MG63 (cell line): ENCODE results near the gene MAP7. TPM values are rescaled to one million over a fixed set of nuclear protein-coding genes. Genes with fewer than 3 reads are reported as not detected.
A peak's percentile ranks its signal among the peaks of the same experiment; 100 is the strongest.

ENCODE experiments used
- DNase-seq: peaks from one replicate; pipeline ENCODE4 v3.0.0-alpha.2; 2020
- H3K27me3 ChIP-seq: fragments of 250-450 bp; sonication (Bioruptor Pico); 2 replicates; pipeline ENCODE4 v1.5.1; 2020; ENCODE audit warnings: mild to moderate bottlenecking, moderate library complexity
- H3K36me3 ChIP-seq: fragments of 250-450 bp; sonication (Bioruptor Pico); 2 replicates; pipeline ENCODE4 v1.5.1; 2020; ENCODE audit warnings: mild to moderate bottlenecking, moderate library complexity
- H3K4me3 ChIP-seq: fragments of 250-450 bp; sonication (Bioruptor Pico); 2 replicates; pipeline ENCODE4 v1.5.1; 2020; ENCODE audit warnings: mild to moderate bottlenecking, moderate library complexity
- H3K9me3 ChIP-seq: fragments of 250-450 bp; sonication (Bioruptor Pico); 2 replicates; pipeline ENCODE4 v1.5.1; 2020; ENCODE audit warnings: mild to moderate bottlenecking, moderate library complexity
- total RNA-seq: library from RNA; depleted of rRNA; stranded (reverse); fragments of >200 nt; shearing (Covaris generic); gene quantifications from 2 replicates; pipeline ENCODE4 v1.2.3, GENCODE V29; 2014; ENCODE audit warnings: low replicate concordance

The MAP7 gene
- total RNA-seq, 1 experiment from 2014 or later, result not detected

DNA sequence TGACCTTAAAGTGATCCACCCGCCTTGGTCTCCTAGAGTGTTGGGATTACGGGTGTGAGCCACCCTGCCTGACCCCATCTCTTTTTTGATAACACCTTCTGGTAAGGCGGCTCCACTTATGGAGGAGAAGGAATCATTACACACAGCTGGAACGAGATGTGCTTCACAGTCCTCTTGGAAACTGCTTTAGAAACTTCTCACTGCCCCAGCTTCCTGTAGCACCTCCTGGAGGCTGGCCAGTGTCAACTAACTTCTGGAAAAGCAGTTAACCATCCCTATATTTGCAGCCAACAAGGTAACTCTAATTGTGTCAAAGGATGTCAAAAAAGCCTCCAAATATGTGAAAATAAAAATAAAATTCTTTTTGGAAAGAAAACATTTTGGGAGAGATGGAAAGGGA, 211.7 kb downstream of the MAP7 start:
- no peaks in the 10 kb centered on the region for H3K27me3 ChIP-seq
- H3K9me3 ChIP-seq, result no peaks in the 10 kb centered on the region
- H3K36me3 ChIP-seq, result no peaks in the 10 kb centered on the region
- no peak for DNase-seq
- H3K4me3 ChIP-seq, result no peak overlapping the region

DNA sequence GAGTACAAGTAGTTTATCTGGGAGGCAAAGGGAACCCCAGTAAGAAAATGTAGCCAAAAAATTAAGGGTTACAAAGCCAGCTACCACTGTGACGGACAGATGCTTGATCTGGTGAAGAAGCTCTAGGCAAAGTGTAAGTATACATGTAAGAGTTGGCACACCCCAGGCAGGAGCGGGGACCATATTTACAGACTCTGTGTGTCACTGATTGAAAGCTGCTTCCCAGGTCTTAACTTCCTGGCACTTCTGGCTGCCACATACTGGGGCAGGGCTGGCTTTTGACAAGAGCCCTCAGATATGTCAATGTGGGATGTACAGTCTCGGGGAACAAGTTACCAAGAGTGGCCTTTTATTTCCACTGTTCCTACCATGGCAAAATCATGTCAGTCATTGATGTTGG, 212.6 kb downstream of the MAP7 start:
- DNase-seq, result no peak
- no peaks in the 10 kb centered on the region for H3K27me3 ChIP-seq
- no peaks in the 10 kb centered on the region for H3K9me3 ChIP-seq
- no peaks in the 10 kb centered on the region for H3K36me3 ChIP-seq
- H3K4me3 ChIP-seq, result no peak overlapping the region

DNA sequence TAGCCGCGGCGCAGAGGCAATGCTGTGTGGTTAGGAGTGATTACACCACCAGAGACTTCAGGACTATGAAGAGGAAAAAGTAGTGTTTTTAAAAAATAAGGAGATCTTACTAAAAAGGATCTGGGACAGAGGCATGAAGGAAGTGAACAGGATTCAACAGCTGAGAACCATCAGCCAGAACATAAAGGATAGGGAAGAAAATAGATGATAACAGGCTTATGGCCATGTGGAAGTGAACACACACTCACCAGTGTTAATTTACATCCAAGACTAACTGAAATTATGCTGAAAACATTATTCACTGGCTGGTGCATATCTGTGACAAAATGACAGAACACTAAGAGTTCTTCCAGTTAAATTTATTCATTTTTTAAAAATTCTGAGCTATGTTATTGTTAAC, 213.1 kb downstream of the MAP7 start:
- no peaks in the 10 kb centered on the region for H3K36me3 ChIP-seq

DNA sequence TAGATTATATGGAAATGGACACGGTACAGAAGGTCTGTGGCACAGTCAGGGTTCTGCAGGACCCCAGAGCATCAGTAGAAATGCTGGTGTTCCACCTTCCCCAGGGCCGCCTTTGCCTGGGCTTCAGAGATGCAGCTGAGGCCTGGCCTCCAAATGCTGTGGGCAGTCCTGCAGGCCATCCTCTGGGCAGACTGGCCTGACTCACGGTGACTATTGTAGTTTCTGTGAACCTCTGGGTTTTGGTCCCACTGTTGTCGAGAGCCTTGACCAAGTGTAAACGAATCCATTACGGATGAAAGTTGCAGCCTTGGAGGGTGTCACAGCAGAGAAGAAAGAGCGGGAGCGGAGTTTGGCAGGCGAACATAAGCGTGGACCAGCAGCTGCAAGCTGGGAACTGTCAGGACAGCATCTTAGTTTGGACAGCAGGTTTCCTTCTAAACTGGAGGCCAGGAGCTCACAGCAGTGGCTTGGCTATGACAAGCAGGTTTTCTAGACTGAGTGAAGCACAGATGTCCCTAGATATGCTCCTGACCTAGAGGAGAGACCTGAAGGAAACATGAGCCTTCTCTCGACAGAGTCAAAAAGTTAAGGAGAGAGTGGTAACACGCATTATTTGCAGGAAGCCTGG, 214.4 kb downstream of the MAP7 start:
- H3K36me3 ChIP-seq, result no peaks in the 10 kb centered on the region
- DNase-seq, result no peak
- no peaks in the 10 kb centered on the region for H3K9me3 ChIP-seq
- no peak overlapping the region for H3K4me3 ChIP-seq
- H3K27me3 ChIP-seq, result no peaks in the 10 kb centered on the region

More for the DNA sequence above, 213.1 kb downstream of the MAP7 start:
- no peak for DNase-seq
- Histone ChIP-seq H3K27me3 (no peaks in the 10 kb centered on the region), H3K9me3 (no peaks in the 10 kb centered on the region), H3K4me3 (no peak overlapping the region)

DNA sequence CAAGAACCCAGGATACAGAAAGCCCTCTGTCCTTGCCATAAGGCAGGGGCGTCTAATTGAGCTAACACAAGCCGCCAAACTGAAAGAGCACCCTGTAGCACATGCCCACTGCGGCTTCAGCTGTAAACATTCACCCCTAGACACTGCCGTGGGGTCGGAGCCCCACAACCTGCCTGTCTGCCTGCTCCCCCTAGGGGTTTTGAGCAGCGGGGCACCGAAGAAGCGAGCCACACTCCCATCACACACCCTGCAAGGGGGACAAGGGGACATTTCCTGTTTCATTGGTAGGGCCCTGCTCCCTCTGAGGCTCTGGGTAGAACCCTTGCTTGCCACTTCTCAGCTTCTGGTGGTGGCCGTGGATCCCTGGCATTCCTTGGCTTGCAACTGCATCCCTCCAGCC, 215.4 kb downstream of the MAP7 start:
- Histone ChIP-seq H3K9me3 (no peaks in the 10 kb centered on the region), H3K4me3 (no peak overlapping the region), H3K27me3 (no peaks in the 10 kb centered on the region), H3K36me3 (no peaks in the 10 kb centered on the region)
- no peak for DNase-seq

DNA sequence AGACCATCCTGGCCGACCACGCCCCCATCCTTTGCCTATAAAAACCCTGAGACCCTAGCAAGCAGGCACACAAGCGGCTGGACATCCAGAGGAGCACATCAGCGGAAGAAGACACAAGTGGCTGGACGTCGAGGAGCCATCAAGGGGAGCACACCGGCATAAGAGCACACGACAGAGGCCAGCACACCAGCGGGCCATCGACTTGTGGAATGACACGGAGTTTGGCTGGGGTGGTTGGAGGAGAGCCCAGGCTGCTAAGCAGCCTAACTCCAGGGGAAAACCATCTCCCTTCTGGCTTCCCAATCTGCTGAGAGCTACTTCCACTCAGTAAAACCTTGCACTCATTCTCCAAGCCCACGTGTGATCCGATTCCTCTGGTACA, 215.8 kb downstream of the MAP7 start:
- Histone ChIP-seq H3K9me3 (no peaks in the 10 kb centered on the region), H3K27me3 (no peaks in the 10 kb centered on the region), H3K4me3 (no peak overlapping the region), H3K36me3 (no peaks in the 10 kb centered on the region)
- no peak for DNase-seq

DNA sequence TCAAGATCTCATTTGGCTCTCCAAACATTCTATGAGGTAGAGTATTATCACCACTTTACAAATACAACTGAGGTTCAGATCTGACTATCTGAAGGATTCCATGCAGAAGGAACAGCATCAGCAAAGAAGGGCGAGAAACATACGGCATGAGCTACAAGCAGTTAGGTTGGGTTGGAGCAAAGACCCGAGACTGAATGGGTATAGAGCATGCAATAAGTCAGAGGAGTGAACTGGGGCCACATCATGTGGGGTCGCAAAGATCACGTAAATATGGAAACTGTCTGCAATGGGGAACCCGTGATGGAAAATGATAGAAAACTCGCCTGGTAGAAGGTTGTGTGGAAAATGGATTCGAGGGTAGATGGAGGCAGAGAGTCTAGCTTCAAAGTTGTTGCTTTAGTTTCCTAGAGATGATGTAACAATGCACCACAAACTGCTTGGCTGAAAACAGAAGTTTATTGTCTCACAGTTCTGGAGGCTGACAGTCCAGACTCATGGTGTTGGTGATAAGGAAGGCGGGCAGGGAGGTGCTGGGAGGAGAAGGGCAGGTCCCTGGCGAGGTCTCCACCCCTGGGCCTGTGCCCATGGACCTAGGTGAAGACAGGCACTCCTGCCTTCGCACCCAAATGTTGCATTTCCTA, 216.3 kb downstream of the MAP7 start:
- no peaks in the 10 kb centered on the region for H3K9me3 ChIP-seq
- no peaks in the 10 kb centered on the region for H3K36me3 ChIP-seq
- no peaks in the 10 kb centered on the region for H3K27me3 ChIP-seq

DNA sequence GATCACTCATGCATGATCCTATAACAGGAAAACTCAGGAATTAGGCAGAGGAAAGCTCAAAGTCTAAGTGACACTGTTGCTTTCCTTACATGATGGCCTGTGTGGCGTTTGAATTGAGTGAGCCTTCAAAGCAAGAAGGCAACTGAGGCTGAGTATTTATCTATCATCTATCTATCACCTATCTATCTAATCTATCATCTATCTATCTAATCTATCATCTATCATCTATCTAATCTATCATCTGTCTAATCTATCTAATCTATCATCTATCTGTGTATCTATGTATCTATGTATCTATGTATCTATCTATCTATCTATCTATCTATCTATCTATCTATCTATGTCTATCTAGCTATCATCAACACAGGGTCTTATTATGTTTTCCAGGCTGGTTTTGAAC, 218.8 kb downstream of the MAP7 start:
- Histone ChIP-seq H3K9me3 (no peaks in the 10 kb centered on the region), H3K27me3 (no peaks in the 10 kb centered on the region), H3K36me3 (no peaks in the 10 kb centered on the region), H3K4me3 (no peak overlapping the region)
- DNase-seq, result no peak

More for the DNA sequence above, 216.3 kb downstream of the MAP7 start:
- DNase-seq, result no peak
- no peak overlapping the region for H3K4me3 ChIP-seq

DNA sequence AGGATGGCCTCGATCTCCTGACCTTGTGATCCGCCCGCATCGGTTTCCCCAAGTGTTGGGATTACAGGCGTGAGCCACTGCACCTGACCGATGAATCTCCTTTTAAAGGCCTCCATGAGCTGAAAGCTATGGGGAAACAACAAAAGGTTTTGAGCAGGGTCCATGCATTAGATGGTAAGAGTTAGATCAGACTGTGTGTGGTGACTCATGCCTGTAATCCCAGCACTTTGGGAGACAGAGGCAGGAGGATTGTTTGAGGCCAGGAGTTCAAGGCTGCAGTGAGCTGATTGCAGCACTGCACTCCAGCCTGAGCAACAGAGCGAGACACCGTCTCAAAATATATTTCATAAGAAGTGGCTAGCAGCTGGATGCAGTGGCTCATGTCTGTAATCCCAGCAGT, 219.6 kb downstream of the MAP7 start:
- no peak for DNase-seq
- H3K36me3 ChIP-seq, result no peaks in the 10 kb centered on the region

DNA sequence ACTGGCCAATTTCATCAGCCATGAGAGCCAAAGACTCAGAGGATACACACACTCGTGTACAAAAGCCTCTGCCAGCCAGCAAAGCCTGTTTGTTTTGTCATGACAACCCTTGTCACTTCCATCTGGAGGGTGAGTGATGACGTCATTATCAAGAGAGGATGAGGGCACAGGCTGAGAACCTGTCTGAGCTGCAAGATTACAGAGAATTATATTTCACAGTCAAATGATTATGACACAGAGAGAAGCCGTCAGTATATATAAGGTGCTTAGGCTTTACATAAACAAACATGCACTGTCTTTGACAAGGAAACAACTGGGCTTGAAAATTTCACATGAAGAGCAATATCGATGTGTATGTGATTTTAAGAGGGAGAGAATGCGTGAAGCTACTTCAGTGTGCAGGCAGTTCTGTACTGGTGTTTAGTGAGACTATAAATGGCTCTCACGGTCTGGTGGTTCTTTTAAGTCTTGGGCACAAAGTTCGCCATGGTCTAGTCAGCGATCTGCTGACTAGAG, 224.1 kb downstream of the MAP7 start:
- DNase-seq, result no peak
- no peak overlapping the region for H3K4me3 ChIP-seq

More for the DNA sequence above, 219.6 kb downstream of the MAP7 start:
- Histone ChIP-seq H3K27me3 (no peaks in the 10 kb centered on the region), H3K9me3 (no peaks in the 10 kb centered on the region), H3K4me3 (no peak overlapping the region)

DNA sequence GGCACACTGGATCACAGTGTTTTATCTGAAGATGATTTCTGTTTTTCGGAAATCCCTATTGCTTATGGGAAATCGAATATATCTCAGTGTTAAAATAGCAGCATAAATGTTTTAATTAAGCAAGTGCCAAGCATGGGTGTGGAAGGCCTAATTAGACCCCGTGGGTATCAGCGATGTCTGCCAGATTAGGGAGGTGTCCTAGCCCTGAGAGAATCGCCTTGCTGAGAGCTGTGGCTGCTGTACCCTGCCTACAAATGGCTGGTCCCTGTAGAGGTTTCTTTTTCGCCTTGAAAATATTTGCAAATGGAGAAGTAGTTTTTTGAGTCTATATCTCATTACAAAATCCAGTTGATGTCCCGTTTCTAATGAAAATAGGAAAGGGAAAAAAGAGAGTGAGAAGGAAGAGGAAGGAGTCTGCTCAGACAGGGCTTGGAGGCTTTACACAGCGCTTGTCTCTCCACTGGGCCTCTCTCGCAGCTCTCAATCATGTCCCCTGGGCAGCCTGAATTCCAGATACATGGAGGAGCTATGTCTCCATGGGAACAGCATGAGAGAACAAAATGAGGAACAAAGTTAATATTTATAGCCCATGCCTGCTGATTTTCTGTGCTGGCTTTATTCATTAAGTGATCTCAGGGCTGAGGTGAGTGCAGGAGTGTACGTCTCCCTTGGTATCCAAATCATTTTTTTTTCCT, 225.4 kb downstream of the MAP7 start:
- H3K9me3 ChIP-seq, result no peaks in the 10 kb centered on the region
- no peaks in the 10 kb centered on the region for H3K36me3 ChIP-seq
- H3K27me3 ChIP-seq, result no peaks in the 10 kb centered on the region; the same call in 1 of the 2 replicates
- DNase-seq, result no peak
- H3K4me3 ChIP-seq, result no peak overlapping the region

More for the DNA sequence above, 224.1 kb downstream of the MAP7 start:
- Histone ChIP-seq H3K9me3 (no peaks in the 10 kb centered on the region), H3K27me3 (no peaks in the 10 kb centered on the region), H3K36me3 (no peaks in the 10 kb centered on the region)

DNA sequence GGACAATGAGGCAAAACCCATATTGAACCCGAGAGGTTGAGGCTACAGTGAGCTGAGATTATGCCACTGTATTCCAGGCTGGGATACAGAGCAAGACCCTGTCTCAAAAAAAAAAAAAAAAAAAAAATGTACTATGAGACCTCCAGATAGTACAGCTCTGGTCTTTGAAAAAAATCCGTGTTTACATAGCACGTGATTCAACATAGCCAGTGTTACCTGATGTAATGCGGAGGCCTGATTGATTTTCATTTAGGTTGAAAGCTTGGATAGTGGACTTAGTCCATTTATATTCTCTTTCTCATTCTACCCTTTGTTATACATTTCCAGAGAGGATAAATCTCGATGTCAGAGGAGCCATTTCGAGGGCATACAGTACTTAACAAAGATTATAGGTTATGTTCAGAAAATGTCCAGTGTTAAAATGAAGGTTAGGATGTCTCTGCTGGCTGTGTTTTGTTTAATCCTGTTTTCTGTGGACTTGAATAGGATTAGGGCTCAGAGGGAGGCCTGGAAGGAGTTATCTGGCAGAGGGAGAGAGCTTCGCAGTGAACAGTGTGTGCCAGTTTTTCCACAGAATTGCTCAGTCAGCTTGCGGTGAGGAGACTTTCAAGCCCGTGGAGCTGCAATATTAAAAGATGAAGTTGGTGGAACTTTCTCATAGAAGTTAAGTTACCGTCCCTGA, 226.7 kb downstream of the MAP7 start:
- no peak overlapping the region for H3K4me3 ChIP-seq
- H3K36me3 ChIP-seq, result no peaks in the 10 kb centered on the region
- no peaks in the 10 kb centered on the region for H3K9me3 ChIP-seq
- H3K27me3 ChIP-seq, result no peaks in the 10 kb centered on the region; the same call in 1 of the 2 replicates
- peak; percentile 24 for DNase-seq

DNA sequence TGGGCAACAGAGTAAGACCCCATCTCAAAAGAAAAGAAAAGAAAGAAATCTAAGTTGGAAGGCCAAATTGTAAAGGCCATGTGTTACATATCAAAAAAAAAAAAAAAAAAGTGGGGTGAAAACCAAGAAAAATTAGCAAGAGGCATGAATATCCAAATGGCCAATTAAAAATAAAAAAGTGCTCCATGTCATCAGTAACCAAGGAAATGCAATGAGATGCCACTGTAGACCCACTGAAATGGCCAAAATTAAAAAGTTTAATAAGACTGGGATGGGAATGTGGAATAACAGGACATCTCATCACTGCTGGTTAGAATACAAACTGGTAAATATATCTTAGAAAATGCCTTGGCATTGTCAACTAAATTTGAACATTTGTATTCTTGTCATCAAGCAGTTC, 230.5 kb downstream of the MAP7 start:
- no peak for DNase-seq
- Histone ChIP-seq H3K9me3 (no peaks in the 10 kb centered on the region), H3K4me3 (no peak overlapping the region), H3K27me3 (no peaks in the 10 kb centered on the region; the same call in 1 of the 2 replicates), H3K36me3 (no peaks in the 10 kb centered on the region)

DNA sequence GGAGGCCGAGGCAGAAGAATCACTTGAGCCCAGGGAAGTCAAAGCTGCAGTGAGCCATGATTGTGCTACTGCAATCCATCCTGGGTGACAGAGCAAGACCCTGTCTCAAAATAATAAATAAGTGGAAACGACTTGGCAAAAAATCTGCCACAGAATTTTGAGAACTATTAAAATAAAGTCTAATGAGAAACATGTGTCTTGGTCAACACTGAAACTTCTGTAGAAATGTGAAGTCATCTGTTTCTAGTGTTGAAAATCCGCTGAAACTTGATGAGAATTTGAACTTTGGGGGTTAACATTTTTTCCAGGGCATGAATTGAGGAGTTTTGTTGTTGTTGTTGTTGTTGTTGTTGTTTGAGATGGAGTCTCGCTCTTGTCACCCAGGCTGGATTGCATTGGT, 231.5 kb downstream of the MAP7 start:
- DNase-seq, result no peak
- no peaks in the 10 kb centered on the region for H3K36me3 ChIP-seq
- no peak overlapping the region for H3K4me3 ChIP-seq
- H3K9me3 ChIP-seq, result no peaks in the 10 kb centered on the region
- no peaks in the 10 kb centered on the region; the same call in 1 of the 2 replicates for H3K27me3 ChIP-seq

DNA sequence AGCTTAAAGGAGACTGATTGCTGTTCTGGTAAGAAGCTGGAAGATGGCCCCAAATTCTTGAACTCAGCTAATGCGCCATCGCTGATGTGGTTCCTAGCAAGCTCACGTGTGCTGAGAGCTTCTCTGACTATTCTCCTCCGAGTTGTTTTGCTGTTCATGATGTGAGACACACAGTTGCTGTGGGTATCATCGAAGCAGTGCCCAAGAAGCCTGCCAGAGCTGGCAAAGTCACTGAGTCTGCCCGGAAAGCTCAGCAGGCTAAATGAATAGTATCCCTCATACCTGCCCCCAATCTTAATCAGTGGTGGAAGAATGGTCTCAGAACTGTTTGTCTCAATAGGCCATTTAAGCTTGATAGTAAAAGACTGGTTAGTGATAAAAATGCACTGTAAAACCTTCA, 232.3 kb downstream of the MAP7 start:
- H3K36me3 ChIP-seq, result no peaks in the 10 kb centered on the region
- H3K27me3 ChIP-seq, result no peaks in the 10 kb centered on the region; the same call in 1 of the 2 replicates
- H3K4me3 ChIP-seq, result no peak overlapping the region
- DNase-seq, result no peak
- H3K9me3 ChIP-seq, result no peaks in the 10 kb centered on the region

DNA sequence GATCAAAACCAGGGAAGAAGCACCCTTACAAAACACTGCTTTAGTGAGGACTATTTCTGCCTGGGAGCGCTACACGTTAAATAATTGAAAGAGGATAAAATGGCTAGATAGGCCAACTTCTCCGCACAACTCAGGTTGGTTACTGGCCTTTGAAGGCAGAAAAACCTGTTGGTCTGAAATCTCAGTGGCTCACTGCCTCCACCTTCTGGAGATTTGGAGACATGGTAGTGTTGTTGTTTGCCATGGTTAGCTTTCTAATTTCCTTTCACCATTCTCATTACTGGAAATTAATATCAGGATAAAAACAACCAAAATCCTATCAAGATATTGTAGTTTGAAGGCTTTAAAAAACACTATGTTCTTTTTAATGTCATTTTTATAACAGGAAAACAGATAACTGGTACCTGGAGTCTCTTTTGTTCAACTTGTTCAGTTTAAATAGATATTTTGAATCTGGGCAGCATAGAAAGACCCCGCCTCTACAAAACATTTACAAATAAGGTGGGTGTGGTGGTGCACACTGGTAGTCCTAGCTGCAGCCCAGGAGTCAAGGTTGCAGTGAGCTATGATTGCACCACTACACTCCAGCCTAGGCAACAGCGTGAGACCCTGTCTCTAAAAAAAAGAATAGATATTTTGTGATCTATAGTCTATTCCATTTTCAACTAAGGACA, 233.1 kb downstream of the MAP7 start:
- H3K36me3 ChIP-seq, result no peaks in the 10 kb centered on the region
- peak; percentile 24 for DNase-seq
- H3K9me3 ChIP-seq, result no peaks in the 10 kb centered on the region
- H3K4me3 ChIP-seq, result no peak overlapping the region
- no peaks in the 10 kb centered on the region; the same call in 1 of the 2 replicates for H3K27me3 ChIP-seq
